DMS53 treated with DMSO at 0.1 percent for 48 hours (cell line): ENCODE measurements around the gene TMEM119.
"Not testable (repeated sequence)": the region's sequence is repeated elsewhere in the genome, so short reads cannot be mapped to it uniquely, and the experiment has no call there.

Experiments used
- DNase-seq: peaks from one replicate; lab custom pipeline; 2025; ENCODE audit not compliant: unreplicated experiment; lab: John Stamatoyannopoulos, UW

TMEM119 gene

GRCh38 chr12:108602976-108603704 lies 5.3 kb upstream of the TMEM119 start:
- no peak for DNase-seq

DNA sequence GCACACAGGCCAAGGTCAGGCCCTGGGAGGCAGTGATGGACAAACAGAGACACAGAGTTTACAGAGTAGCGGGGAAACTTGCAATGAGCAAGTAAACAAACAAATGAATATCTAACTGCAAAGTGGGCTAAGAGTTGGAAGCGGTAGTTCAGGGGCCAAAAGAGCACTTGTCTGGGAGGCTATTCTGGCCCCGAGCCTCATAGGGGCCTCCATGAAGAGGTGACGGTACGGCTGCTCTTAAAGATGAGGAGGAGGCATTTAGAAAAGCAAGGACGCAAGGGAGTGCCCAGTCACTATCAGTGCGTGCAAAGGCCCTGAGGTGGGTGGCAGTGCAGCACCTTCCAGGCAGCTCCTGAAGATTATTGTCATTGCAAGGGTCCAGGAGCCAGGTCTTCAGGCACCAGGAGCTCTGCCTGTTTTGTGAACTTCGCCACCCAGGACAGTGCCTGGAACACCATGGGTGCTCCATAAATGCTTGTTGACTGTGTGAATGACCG lies 4.4 kb upstream of the TMEM119 start:
- no peak for DNase-seq

GRCh38 chr12:108600702-108601007 lies 2.8 kb upstream of the TMEM119 start:
- DNase-seq, result no peak

GRCh38 chr12:108599948-108600701 lies 2.2 kb upstream of the TMEM119 start:
- no peak for DNase-seq

DNA sequence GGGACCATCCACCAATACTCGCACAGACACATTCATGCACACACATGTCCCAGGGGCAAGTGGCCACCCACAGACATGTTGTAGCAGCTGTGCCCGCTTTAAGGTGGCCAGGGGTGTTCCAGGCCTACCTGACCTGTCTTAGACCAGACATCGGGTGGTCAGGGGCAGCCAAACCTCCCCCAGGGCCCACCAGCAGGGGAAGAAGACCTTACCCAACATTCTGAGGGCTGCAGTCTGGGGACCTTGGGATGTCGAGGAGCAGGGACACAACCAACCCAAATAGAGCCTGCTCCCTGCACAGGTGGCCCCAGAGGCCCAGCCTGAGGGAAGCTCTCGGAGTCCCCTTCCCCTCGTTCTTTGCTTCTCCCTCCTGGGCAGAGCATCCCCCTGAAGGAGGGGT lies 1.7 kb upstream of the TMEM119 start:
- DNase-seq, result no peak

GRCh38 chr12:108598553-108599250 lies 818 bp upstream of the TMEM119 start:
- no peak for DNase-seq

GRCh38 chr12:108596854-108597558 lies 878 bp downstream of the TMEM119 start:
- no peak for DNase-seq

- DNase-seq, result no peak
These were observed 1.9 kb downstream of the TMEM119 start for GRCh38 chr12:108595711-108596647.

DNA sequence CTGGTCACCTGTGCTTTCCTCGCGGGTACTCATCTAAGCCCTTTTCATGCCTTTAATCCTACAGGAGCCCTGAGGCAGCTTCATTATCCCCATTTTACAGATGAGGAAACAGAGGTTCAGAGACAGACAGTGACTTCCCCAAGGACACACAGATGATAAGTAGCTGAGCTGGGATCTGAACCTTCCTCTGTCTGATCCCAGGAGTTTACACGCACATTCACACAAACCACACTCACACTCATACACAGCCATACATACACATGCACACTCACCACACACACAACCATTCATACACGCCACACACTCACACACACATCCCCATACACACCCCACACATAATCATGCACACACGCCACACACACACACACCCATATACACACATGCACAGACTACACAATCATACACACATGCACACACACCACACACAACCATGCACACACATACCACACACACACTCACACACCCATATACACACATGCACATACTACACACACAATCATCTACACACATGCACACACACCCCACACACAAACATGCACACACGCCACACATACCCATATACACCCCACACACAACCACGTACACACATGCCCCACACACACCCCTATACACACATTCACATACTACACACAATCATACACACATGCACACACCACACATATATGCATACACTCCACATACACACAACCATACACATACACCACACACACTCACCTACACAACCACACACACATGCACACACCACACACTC lies 2.7 kb downstream of the TMEM119 start:
- no peak for DNase-seq

GRCh38 chr12:108594323-108594903 lies 3.5 kb downstream of the TMEM119 start:
- no peak for DNase-seq

DNA sequence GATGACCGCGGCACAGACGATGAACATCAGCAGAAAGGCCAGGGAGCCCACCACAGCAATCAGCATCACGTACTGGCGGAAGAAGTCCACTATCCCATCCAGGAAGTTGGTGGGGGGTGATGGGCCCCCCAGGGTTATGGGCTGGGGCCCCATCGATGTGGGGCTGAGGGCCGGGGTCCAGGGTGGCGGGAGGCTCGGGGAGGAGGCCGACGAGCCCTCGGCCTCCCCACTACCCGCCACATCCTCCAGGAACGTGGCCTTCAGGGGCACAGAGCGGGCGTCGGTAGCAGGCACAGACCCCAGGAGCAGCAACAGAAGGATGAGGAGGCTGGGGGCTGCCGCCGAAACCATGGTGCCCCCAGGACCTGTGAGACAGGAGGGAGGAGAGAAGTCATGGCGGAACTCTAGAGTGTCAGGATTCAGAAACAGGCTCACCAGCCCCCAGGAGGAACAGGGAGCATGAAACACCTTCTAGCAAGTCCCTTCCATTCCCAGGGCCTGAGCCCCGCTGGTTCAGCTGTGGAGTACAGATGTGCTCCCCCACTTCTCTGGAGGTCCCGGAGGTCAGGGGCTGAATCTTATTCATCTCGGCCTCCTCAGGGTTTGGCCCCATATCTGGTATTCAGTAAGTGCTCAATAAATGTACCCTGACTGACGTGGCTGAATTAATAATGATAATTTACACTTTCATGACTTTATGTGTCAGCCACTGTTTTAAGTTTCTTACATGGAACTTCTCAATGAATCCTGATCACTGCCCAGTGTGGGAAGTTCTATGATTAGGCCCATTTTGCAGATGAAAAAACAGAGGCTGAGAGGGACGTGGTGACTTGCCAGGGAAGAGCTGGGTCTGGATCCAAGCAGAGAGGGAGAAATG lies 5.6 kb downstream of the TMEM119 start:
- DNase-seq, result no peak

DNA sequence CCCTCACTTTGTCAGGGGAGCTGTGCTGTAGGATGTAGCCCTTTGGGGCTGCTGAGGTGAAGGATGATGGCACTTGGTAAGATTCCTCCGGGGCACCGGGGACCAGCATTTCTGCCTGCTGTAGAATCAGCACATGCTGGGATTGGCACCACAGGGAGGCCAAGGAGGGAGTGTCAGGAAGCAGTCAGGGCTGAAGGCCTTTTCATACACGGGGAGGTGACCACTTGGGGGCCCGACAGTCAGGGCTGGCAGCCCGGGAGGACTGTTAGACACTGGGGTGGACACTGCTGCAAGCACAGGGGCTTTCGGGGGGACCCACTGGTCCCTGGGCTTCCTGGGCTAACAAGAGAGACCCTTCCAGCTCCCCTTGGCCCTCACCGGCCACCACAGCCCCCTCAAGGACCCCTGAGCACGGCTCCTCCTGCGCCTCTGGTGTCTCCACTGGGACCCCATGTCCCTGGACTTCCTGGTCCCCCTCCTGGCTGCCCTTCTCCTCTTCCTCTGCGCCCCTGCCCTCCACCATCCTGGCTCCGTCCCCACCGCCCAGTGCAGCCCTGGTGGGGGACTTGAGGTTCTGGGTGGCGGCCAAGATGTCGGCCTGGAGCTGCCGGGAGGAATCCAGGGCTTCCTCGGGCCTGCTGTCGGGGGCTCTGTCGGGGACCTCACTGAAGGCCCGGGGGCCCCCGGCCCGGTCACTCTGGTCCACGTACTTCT lies 6.5 kb downstream of the TMEM119 start:
- no peak for DNase-seq

DNA sequence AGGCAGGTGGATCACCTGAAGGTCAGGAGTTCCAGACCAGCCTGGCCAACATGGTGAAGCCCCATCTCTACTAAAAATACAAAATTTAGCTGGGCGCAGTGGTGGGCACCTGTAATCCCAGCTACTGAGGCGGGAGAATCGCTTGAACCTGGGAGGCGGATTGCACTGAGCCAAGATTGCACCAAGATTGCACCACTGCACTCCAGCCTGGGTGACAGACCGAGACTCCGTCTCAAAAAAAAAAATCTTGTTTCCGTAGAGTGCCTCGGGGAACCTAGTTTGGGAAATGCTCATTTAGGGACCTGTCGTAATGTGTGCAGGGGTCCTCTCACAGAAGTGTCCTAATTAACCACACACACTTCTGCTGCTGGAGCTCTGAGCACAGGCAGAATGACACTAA lies 7.4 kb downstream of the TMEM119 start:
- DNase-seq, result not testable (repeated sequence)

- DNase-seq, result no peak
These were observed 8.0 kb downstream of the TMEM119 start for GRCh38 chr12:108589840-108590229.

DNA sequence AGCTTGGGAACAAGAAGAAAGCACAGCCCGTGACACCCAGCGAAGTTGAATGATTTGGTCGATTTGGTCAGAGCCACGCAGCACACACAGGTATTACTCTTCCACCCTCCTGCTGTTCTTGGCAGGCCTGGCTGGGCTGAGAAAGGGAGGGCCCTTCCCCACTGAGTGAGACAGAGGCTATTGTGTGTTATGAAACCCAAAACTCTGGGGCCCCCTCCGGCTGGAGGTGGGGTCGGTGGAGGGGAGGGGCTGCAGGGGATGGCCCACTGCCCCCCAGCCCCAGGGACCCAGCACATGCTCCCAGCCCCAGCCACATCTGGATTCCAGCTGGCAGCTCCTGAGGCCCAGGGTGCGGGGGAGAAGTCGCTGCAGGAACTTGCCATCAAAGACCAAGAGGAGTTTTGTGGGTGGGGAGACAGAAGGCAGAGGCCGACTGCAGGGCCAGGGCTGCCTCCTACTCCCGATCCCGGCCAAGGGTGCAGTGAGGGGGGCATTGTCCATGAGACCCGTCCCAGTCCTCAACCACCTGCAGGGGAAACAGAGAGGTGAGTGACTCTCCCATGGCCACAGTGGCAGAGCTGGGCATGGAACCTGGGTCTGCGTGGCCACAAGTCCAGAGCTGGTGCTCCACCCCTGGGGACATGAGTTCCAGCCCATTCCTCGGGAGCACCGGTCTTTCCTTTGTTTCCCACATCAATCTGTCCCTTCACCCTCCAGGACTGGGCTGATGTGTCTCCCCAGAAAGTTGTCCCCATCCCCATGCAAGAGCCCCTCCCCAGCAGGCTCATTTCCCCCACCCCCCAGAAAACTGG lies 8.7 kb downstream of the TMEM119 start:
- DNase-seq, result no peak

- no peak for DNase-seq
These were observed 10.1 kb downstream of the TMEM119 start for GRCh38 chr12:108587826-108588225.

DNA sequence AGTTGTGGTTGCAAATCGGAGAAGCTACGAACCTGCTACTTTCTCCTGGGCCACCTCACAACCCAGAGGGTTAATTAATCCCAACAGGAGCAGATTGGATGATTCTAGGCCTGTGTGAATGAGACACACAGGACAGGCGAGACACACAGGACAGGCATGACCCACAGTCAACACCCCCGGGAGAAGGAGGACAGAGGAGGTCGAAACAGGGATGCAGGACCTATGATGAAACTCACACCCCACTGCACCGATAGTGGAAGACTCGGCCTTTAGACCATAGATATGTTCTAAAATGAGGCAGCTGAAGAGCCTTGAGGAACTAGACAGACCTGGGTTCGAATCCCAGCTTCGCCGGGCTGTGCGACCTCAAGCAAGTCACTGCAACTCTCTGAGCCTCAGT lies 11.6 kb downstream of the TMEM119 start:
- no peak for DNase-seq
